HG03139 (cell line): Measurements from ENCODE around the gene TEX19.

Experiments used
- ATAC-seq: cut with Tn5 transposase; IDR thresholded peaks from one replicate; pipeline ENCODE4 v1.9.1; 2021; ENCODE audit not compliant: unreplicated experiment

TEX19 gene

DNA sequence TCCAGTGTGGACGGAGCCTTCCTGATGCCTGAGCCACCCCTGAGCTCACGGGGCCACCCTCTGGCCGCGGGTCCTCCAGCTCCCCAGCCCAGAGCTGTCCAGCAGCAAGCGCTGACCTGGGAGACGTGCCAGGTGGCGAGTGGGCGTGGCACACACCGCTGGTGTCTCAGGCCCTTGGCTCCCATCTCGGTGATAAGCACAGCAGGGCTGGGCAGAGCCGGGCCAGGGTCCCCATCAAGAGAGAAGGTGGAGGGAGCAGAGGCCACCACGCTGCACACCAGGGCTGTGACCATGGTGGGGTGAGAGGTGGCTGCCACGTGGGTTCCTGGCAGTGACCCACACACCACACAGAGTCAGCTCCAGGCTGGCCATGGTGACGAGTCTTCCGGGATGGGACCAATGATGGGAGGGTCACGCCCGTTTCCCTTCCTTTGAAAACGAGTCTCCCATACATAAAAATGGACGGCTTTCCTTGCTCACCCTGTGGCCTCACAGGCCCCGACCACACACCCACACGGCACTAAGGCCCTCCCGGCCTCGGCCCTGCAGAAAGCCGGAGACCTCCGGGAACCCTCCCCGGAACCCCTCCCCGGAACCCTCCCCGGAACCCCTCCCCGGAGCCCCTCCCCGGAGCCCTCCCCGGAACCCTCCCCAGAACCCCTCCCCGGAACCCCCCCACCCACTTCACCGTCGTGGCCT is 29.3 kb downstream of the TEX19 start:
- ATAC-seq: no peak

DNA sequence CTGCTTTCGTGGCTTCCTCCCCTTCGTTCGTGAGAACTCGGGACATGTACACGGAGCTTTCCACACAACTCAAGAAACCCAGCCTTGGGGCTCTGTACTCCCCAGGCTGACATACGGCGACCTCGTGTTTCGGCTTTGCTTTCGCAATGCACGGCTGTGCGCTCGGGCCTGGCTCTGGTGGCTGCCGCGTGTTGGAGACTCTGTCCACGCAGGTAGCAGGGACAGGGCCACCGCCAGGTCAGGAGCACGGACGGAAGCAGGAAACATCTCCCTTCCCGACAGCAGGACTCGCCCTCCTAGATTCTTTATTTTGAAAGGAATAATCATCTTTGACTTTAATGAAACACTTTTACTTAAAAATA is 29.9 kb downstream of the TEX19 start:
- ATAC-seq: no peak

DNA sequence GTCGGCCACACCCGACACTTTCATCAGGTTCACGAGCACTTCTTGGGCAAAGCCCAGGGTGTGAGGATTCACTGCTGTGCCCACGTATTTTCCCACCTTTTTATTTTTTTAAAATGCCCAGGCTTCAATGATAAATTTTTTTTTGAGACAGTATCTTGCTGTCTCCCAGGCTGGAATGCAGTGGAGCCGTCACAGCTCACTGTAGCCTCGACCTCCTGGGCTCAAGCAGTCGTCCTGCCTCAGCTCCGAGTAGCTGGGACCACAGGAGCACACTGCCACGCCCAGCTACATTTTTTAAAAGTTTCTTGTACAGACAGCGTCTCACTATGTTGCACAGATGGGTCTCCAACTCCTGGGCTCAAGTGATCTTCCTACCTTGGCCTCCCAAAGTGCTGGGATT is 30.3 kb downstream of the TEX19 start:
- no peak for ATAC-seq

DNA sequence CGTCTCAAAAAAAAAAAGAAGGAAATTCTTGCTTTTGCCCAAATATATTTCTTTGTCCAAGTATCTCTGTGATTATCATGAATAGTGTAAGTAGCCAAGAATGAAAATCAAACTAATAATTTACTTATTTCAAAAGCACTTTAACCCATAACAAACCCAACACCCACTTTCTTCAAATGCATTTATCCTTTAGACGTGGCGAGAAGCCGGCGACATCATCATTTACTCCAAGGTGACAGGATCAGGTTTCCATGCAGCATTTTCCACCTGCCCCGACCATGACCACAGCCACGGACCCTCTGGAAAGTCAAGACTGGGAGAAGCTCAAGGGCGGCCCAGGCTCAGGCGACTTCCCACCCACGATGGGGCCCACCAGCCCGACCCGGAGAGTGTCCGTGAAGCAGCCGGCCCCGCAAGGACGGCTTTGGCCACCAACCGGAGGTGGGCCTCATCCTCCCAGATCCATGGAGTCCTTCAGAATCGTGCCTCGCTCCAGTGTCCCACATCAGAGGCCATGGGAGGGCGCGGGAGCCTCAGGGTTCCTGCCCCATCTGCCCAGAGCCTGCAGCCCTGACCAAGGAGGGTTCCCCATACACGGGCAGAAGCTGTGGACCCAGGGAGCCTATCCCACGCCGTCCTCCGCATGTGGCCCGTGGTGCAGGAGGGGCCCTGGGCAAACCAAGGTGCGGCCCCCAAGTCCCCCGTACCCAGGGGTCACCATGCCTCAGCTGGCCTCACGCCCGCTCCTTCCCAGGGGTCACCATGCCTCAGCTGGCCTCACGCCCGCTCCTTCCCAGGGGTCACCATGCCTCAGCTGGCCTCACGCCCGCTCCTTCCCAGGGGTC is 31.2 kb downstream of the TEX19 start:
- no peak for ATAC-seq

DNA sequence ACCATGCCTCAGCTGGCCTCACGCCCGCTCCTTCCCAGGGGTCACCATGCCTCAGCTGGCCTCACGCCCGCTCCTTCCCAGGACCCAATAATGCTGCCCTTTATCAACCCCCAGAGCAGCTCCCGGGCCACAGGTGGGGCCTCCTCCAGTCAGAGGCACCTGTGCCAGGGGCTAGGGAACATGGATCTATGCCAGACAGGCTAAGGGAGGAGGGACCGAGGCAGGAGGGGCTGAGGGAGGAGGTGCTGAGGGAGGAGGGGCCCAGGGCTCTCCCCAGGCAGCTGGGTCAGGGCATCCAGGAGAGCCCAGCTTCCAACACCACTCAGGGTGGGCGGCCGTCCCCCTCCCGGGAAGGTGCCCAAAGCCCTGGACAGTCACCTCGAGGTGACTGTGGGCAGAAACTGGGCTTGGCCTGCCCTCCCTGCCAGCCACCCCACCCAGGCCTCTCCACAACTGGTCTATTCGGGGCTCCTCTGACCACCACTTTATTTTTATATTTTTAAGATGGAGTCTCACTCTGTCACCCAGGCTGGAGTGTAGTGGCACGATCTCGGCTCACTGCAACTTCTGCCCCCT is 31.9 kb downstream of the TEX19 start:
- ATAC-seq: no peak

DNA sequence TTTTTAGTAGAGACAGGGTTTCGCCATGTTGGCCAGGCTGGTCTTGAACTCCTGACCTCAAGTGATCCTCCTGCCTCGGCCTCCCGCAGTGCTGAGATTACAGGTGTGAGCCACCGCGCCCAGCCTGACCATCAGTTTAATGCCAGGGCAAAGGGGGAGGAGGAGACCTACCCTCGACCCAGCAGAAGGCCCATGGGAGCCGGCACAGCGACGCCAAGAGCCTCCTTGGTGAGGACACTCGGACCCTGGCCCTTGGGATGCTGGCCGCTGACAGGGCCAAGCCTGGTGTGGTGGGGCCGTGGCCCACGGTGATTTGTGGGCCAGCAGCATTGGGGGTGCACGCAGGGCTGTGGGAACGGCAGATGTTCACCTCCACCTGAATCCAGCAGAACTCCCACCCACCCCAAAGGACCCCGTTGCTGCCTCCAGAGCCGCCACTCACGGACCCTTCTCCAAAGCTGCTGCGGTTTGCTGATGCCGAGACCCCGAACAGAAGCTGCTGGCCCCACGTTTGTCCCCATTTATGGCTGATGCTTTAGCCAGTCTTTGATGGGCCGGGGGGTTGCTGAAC is 32.5 kb downstream of the TEX19 start:
- ATAC-seq: no peak

DNA sequence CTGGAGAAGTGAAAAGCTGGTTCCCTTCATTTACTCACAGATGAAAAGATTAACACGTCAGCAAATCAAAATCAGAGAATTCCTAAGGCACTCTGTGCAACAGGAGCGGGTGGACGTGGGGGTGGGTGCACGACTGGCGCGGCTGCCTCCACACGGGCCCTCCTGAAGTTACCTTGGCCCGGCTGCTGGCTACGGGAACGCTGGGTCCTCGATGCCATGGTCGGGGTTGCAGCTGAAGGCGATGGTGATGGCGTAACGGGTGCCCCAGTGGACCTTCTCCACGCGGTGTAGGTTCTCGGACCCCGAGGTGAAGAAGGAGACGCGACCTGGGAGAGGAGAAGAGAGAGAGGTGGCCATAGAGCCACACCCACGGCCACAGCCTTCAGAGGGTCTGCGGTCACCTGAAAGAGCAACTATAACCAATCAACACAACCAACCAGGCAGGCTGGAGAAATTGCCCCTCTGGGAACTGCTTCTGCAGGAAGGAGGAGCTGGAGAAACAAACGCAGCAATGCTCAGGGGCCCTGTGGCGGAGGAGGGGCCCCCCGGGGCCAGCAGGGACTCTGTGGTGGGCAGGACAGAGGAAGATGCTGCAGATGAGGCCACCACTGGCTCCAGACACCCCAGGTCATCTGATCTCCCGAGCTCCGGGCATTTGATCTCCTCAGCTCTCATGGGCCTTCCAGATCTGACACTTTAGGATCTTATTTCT is 33.3 kb downstream of the TEX19 start:
- no peak for ATAC-seq

DNA sequence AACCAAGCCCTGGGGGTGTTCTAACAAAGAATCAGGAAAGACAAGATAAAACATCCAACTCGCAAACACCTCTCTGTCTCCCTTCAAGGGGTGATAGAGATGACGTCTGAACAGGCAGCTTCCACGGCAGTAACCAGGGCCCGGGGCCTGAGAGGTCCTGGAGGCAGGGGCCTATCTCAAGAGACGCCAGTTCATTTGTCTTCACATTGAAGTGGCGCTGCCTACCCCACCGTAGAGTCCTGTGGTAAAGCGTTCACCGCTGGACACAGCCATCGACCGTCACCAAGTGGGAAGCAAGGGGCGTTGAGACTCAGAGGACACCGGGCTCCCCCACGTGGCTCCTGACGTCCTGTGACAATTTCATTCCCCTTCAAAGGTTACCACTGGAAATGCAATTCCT is 33.9 kb downstream of the TEX19 start:
- ATAC-seq: no peak

DNA sequence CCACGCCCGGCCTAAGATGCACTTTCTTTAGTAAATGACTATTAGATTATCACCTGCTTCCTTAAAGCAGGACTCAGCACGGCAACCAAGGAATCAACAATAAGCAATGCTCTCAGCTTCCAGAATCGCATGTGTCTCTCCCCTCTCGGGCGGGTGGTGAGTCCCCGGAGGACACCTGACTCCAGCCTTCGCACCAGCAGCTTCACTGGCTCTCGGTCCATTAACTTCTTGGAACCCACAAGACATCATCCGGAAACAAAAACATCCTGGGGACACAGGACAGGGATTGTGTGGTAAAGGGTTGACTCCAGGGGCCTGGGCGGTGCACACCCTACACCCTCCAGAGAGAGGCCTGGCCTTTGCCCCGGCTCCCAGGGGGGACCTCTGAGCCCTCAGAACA is 35.2 kb downstream of the TEX19 start:
- no peak for ATAC-seq

DNA sequence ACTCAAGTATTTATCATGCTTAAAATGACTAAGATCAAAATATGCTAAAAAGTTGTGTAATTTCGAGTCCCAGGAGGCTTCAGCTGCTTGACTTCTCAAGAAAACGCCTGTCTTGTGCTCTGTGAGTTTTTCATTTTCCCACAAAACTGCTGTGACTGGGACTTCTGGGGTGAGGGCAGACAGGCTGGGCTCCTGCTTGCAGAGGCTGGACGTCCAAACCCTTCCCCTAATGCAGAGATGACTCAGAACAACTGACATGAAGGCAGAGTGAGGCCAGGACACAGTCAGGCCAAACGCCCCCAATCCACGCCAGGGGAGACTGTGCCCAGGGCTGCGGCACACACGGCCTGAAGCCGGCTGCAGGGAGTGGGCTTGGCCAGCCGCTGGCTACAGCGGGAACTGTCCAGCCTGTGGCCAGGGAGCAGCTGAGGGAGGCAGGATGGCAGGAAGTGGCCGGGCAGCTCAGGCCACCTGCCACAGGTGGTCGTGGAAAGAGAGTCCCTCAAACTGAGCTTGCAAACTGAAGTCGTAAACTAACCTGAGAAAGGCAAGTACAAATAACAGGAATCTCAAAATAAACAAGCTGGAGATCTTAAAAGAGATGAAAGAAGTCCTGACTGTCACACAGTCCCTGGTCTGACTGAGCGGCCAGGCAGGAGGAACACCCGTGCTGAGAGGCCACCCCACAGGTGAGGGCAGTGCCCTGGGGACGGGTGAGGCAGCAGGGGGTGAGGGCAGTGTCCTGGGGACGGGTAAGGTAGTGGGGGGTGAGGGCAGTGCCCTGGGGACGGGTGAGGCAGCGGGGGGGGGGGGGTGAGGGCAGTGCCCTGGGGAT is 37.8 kb downstream of the TEX19 start:
- no peak for ATAC-seq

DNA sequence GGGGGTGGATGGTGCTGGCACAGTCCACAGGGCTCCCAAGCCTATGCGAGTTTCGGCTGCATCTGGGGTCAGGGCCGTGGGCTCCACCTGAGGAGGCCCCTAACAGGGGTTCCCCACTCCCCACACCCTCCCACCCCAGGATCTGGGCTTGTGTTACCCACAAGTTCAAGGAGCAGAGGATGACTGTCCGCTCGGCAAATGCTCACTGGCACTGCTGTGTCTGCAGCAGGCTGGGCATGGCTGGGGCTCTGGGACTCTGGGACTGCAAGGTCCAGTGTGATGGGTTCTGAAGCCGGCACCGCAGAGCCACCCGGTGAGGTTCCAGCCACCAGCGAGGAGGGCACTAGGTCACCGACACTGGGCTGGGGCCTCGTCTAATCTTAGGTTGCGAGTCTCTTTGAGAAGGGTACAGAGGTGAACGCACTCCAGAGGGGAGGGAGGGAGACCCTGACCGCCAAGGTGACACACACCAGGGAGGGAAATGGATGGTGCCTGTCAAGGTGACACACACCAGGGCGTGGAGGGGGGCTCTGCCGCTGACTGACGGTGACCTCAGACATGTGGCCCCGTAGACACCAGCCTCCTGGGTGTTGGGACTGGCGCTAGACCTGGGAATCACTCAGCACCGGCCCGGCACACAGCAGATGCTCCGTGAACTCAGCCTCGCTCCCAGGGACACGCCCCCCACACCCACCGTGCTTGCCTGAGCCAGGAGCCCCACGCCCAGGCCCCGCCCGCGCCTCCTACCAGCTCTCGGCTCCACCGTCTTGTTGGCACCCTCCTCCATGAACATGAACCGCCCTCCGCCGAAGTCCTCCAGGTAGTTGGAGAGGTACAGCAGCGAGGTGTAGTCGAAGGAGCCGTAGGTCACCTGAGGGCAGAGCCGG is 38.6 kb downstream of the TEX19 start:
- no peak for ATAC-seq

DNA sequence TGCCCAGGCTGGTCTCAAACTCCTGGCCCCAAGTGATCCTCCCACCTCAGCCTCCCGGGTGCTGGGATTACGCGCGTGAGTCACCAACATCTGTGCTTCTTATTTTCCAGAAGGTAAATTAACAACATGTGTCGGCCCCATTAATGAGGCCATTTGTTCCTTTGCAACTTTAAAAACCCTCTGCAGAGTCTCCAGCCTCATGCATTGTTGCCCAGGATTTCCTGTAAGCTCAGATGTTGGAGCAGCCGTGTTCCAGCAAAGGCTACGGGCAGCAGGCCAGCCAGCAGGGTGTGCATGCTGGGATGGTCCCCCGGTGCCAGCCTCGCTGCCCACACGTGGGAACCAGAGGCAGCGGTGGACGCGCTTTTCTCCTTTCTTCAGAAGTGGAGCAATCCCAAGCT is 40.0 kb downstream of the TEX19 start:
- ATAC-seq: no peak

DNA sequence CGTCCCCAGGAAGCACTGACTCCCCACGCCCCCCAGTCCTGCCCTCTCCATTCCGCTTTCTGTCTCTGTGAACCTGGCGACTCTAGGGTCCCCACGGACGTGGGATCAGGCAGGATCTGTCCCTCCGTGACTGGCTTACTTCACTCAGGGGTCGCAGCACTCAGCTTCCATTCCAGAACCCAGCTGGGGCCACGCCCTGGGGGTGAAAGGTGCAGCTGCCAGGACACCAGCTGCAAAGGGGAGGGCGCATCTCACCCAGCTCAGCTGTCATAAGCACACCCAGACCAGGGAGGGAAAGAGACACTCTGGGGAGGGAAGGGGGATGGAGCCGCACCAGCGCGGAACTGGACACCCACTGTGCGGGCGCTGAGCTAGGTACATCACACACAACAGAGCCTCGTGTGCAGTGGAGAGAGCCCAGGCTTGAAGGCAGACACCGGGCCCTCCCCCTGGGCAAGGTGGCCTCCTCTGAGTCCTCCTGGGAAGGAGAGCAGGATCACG is 40.6 kb downstream of the TEX19 start:
- ATAC-seq: no peak

DNA sequence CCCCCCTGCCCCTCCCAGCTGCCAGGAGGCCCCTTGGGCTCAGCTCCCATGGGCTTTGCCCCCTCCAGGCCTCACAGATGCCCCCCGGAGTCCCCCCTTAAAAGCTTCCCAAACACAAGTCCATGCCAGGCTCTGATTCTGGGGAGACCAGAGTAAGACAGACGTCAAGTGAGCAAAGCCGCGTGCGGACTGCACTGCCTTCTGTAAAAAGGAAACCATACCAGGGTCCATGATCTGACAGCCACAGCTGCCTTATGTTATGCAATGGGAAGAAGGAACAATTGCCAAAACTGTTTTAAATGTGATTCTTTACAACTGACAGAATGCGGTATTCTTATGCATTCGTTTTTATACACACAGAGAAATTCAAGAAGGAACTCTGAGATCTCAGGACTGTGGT is 41.2 kb downstream of the TEX19 start:
- ATAC-seq: no peak

DNA sequence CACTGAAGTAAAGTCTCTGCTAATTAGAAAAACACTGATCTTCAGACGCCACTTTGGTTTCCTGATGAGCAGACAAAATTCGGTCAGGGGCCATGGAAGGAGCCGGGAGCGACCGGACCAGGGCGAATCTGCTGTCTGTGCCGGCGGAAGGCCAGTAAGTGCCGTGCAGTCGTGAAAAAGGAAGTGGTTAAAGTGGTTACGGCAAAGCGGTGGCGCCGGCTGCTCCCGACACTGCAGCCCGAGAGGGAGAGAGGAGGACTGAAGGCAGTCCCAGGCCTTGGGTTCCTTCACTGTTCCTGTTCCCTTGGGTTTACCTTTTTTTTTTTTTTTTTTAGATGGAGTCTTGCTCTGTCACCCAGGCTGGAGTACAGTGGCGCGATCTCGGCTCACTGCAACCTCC is 41.8 kb downstream of the TEX19 start:
- no peak for ATAC-seq

DNA sequence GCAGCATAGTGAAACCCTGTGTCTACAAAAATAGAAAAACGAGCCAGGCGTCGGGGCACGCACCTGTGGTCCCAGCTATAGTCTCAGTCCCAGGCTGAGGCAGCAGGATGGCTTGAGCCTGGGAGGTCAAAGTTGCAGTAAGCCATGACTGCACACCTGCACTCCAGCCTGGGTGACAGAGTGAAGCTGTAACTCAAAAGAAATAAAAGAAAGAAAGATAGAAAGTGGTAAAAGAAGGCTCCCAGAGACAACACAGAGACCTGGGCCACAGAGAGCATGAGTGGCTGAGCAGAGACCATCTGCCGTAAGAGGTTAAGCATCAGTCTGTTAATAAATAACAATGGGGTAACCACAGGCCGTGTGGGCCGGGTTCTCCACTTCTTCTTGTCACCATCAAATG is 43.8 kb downstream of the TEX19 start:
- ATAC-seq: peak; percentile 75

DNA sequence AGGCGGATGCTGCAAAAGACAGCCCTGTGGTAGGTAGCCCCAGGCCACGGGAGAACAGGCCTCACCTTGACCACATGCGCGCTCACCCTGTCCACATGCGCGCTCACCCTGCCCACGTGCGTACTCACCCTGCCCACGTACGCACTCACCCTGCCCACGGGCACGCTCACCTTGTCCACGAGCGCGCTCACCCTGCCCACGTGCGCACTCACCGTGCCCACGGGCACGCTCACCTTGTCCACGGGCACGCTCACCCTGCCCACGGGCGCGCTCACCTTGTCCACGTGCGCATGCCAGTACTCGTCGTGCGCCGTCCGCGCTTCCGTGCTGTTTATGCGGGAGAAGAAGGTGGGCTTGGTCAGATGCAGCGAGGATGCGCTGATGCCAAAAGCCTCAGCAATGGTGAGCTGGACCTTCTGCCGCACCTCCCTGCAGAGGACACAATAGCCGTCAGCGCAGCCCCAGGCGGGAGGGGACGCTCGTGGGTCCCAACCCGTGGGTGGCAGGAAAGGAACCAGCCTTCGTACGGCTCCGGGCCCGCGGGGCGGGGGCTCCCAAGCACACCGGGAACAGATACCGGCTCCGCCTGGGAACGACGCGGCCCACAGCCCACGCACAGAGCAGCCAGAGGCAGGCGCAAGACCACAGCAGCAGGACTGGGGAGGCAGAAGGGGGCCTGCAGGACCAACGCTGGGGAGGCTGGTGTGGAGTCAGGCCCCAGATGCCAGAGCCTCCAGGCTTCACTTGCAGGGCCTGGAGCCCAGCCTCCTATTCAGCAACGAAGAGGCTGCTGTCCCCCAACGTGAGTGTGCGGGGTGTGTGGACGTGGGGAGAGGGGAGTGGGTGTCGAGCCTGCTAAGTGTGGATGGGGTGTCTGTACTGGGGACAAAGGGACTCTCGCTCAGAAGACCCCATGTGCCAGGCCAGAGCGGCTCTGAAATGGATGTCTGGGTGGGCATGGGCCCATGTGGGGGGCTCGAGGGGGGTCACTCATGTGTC is 44.9 kb downstream of the TEX19 start:
- ATAC-seq: no peak

DNA sequence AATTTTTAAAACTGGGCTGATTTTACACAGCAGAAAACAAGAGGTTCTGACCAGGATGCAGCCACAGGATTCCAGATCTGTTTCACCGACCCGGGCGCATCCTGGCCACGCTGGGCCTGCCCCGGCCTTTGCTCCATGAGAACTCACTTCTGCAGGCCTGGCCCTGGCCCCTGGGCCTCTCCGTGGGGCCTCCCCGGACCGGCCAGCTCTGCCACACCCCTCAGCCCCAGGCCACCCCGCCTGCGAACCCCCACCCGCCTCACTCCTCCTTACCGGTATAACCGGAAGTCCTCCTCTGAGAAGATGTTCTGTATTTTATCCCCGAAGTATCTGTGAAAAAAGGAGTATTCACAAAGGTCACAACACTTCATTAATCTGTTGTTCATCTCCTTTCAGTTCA is 46.0 kb downstream of the TEX19 start:
- no peak for ATAC-seq
